Spleen (tissue), 11 donors: ENCODE data around the gene SH3RF3. TPM values are rescaled to one million over a fixed set of nuclear protein-coding genes. Genes with fewer than 3 reads are reported as not detected.
A peak's percentile ranks its signal among the peaks of the same experiment; 100 is the strongest.

Experiments used
- DNase-seq: peaks from one replicate; pipeline ENCODE4 v3.0.0-alpha.2; 2020
- H3K27ac ChIP-seq, 8 donors: fragments of 200-600 bp; sonication (generic) in 7 of 8; 1 replicate in 4 of 8; 2 replicates in 4 of 8; pipeline versions ENCODE4 v1.5.0 to v1.8.0; 2016 to 2021; ENCODE audit warnings: inconsistent platforms in 4 of 8, mild to moderate bottlenecking in 4 of 8, moderate library complexity in 1 of 8
- H3K27me3 ChIP-seq, 7 donors: fragments of 200-600 bp; sonication (generic) in 6 of 7; replicated peaks in 1 of 7; 1 replicate in 4 of 7; 2 replicates in 3 of 7; pipeline versions ENCODE4 v1.5.0 to v1.8.0; 2016 to 2021; ENCODE audit warnings: inconsistent platforms in 3 of 7, mild to moderate bottlenecking in 1 of 7
- H3K36me3 ChIP-seq, 6 donors: fragments of 200-600 bp; sonication (generic) in 5 of 6; 1 replicate in 4 of 6; 2 replicates in 2 of 6; pipeline versions ENCODE4 v1.5.0 to v1.8.0; 2016 to 2021; ENCODE audit warnings: inconsistent platforms in 2 of 6
- H3K4me1 ChIP-seq, 6 donors: fragments of 200-600 bp; sonication (generic) in 5 of 6; 1 replicate in 3 of 6; 2 replicates in 3 of 6; pipeline versions ENCODE4 v1.5.0 to v1.8.0; 2016 to 2021; ENCODE audit warnings: inconsistent platforms in 3 of 6
- H3K4me3 ChIP-seq, 8 donors: fragments of 200-600 bp; sonication (generic) in 7 of 8; 1 replicate in 4 of 8; 2 replicates in 4 of 8; pipeline versions ENCODE4 v1.5.0 to v1.8.0; 2016 to 2021; ENCODE audit warnings: inconsistent platforms in 4 of 8, mild to moderate bottlenecking in 4 of 8, moderate library complexity in 2 of 8
- H3K9me3 ChIP-seq, 8 donors: fragments of 200-600 bp; sonication (generic) in 7 of 8; 1 replicate in 4 of 8; 2 replicates in 4 of 8; pipeline versions ENCODE4 v1.5.0 to v1.8.0; 2016 to 2021; ENCODE audit warnings: inconsistent platforms in 4 of 8
- POLR2A ChIP-seq, 3 donors: fragments of 450-650 bp; IDR thresholded peaks; one replicate each; pipeline ENCODE4 v1.5.1; 2017; ENCODE audit warnings: antibody characterized with exemption in 3 of 3, mild to moderate bottlenecking in 1 of 3
- POLR2AphosphoS5 ChIP-seq, 3 donors: sonication (generic); formaldehyde crosslinking; IDR thresholded peaks; one replicate each; pipeline ENCODE4 v1.5.1; 2017; ENCODE audit warnings: antibody characterized with exemption in 3 of 3
- WGBS, 5 donors: extraction: QIAGEN DNeasy Blood & Tissue Kit in 3 of 5; methylation state at CpG; one replicate each; pipeline versions ENCODE4 v1.1.5 to v1.1.7; 2013 to 2018; 5-methylcytosine and 5-hydroxymethylcytosine counted together
- intact Hi-C: fragments of 100-400 bp; cut with DNase I; formaldehyde crosslinking; loops from one replicate; pipeline ENCODE4 v1.15.0; 2023; ENCODE audit warnings: low total_unique reads
- polyA plus RNA-seq, 3 donors: library from polyadenylated mRNA; stranded (reverse); fragments of 200-250 nt; gene quantifications; one replicate each; pipeline ENCODE4 v1.2.1, GENCODE V29; 2013
- total RNA-seq, 7 donors: library from RNA; depleted of rRNA in 3 of 7; stranded (reverse); fragments of >200 nt in 3 of 7; fragmentation: NEBNext Ultra II Directional in 4 of 7; extraction: Animal tissue kit (Norgen Biotek cat#: 25700) in 4 of 7; gene quantifications; one replicate each; pipeline versions ENCODE4 v1.1.0 to v1.2.1, GENCODE V29; 2016 to 2021
- TF ChIP-seq, protein P1 (sequence below), 11 experiments: fragments of 200-600 bp in 7 of 11; fragments of 450-650 bp in 4 of 11; sonication (generic) in 4 of 11; IDR thresholded peaks in 8 of 11; conservative IDR thresholded peaks in 3 of 11; 1 replicate in 7 of 11; 2 replicates in 4 of 11; pipeline versions ENCODE4 v1.4.0 to v1.8.0; 2016 to 2021; ENCODE audit warnings: antibody characterized with exemption in 11 of 11, inconsistent platforms in 4 of 11, mild to moderate bottlenecking in 1 of 11
- donor health status: healthy with polysubstance abuse.
- donor health status: DM: no; HTN: no; CAD: no; lungs with moderate emphysema.
- donor health status: DM: no; HTN: no; CAD: no.
- donor health status: Bipolar disorder and iron deficiency.
- donor health status: healthy.
- donor health status: DM: no; HTN: no; CAD: no.
- donor health status: DM: yes; HTN: yes; CAD: no.

The SH3RF3 gene
- total and polyA plus RNA-seq, 10 donors = 1.3 to 7.6 (median 4.7) TPM

- no peak for DNase-seq
- Histone ChIP-seq H3K27ac (peak overlapping the region in 7 of 8 donors; percentile 18 to 64 (median 43)), H3K9me3 (no peaks in the 10 kb centered on the region), H3K36me3 (no peaks in the 10 kb centered on the region), H3K27me3 (no peaks in the 10 kb centered on the region), H3K4me1 (peaks cover 18 to 56% (median 44%) of the 10 kb centered on the region in 6 donors), H3K4me3 (no peak overlapping the region)
- TF ChIP-seq POLR2A (IDR thresholded peaks at IDR 0.05) = no peak
- TF ChIP-seq, protein P1, sequence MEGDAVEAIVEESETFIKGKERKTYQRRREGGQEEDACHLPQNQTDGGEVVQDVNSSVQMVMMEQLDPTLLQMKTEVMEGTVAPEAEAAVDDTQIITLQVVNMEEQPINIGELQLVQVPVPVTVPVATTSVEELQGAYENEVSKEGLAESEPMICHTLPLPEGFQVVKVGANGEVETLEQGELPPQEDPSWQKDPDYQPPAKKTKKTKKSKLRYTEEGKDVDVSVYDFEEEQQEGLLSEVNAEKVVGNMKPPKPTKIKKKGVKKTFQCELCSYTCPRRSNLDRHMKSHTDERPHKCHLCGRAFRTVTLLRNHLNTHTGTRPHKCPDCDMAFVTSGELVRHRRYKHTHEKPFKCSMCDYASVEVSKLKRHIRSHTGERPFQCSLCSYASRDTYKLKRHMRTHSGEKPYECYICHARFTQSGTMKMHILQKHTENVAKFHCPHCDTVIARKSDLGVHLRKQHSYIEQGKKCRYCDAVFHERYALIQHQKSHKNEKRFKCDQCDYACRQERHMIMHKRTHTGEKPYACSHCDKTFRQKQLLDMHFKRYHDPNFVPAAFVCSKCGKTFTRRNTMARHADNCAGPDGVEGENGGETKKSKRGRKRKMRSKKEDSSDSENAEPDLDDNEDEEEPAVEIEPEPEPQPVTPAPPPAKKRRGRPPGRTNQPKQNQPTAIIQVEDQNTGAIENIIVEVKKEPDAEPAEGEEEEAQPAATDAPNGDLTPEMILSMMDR (IDR thresholded peaks at IDR 0.05 in 8 of 11, conservative IDR thresholded peaks at IDR 0.05 in 3 of 11) = peak in 3 of 11 experiments; percentile 9 to 21 (median 14)
- no peak for TF ChIP-seq POLR2AphosphoS5 (IDR thresholded peaks at IDR 0.05)
- WGBS, 5 donors = 12 to 26% (median 19%) methylated on average over 13 of the region's 13 CpGs
- intact Hi-C loops = no loop called here
These were observed 219.9 kb downstream of the SH3RF3 start for GRCh38 chr2:109348671-109349502.

GRCh38 chr2:109349503-109350465 is 220.8 kb downstream of the SH3RF3 start:
- H3K36me3 ChIP-seq = no peaks in the 10 kb centered on the region
- H3K9me3 ChIP-seq = peaks cover 0 to 5% (median 0%) of the 10 kb centered on the region in 8 donors
- peak overlapping the region in 4 of 8 donors; percentile 43 to 64 (median 56) for H3K27ac ChIP-seq
- H3K27me3 ChIP-seq = no peaks in the 10 kb centered on the region
- 75 to 80% (median 78%) methylated on average over 13 to 18 of the region's 18 CpGs for WGBS, 5 donors
- H3K4me3 ChIP-seq = no peak overlapping the region
- intact Hi-C loops = no loop called here
- TF ChIP-seq, protein P1 (IDR thresholded peaks at IDR 0.05 in 8 of 11, conservative IDR thresholded peaks at IDR 0.05 in 3 of 11) = peak in 1 of 11 experiments; percentile 2
- TF ChIP-seq POLR2AphosphoS5 (IDR thresholded peaks at IDR 0.05) = no peak
- TF ChIP-seq POLR2A (IDR thresholded peaks at IDR 0.05) = no peak
- no peak for DNase-seq
- peaks cover 18 to 56% (median 44%) of the 10 kb centered on the region in 6 donors for H3K4me1 ChIP-seq

GRCh38 chr2:109350526-109350925 is 221.5 kb downstream of the SH3RF3 start:
- intact Hi-C loops = no loop called here
- H3K4me1 ChIP-seq = peaks cover 18 to 56% (median 44%) of the 10 kb centered on the region in 6 donors
- no peaks in the 10 kb centered on the region for H3K27me3 ChIP-seq
- no peak for TF ChIP-seq POLR2A (IDR thresholded peaks at IDR 0.05)
- no peak for TF ChIP-seq POLR2AphosphoS5 (IDR thresholded peaks at IDR 0.05)
- TF ChIP-seq, protein P1 (IDR thresholded peaks at IDR 0.05 in 8 of 11, conservative IDR thresholded peaks at IDR 0.05 in 3 of 11) = no peak
- DNase-seq = no peak
- H3K36me3 ChIP-seq = no peaks in the 10 kb centered on the region
- 60 to 74% (median 67%) methylated on average over 8 of the region's 8 CpGs for WGBS, 5 donors
- no peak overlapping the region for H3K4me3 ChIP-seq
- H3K9me3 ChIP-seq = peaks cover 0 to 5% (median 0%) of the 10 kb centered on the region in 8 donors
- peak overlapping the region in 1 of 8 donors; percentile 1 for H3K27ac ChIP-seq
